ENCODE results near the gene BTLA.
"Not testable (repeated sequence)": the region's sequence is repeated elsewhere in the genome, so short reads cannot be mapped to it uniquely, and the experiment has no call there.

The BTLA gene

GRCh38 chr3:112504123-112504522 is 4.9 kb upstream of the BTLA start:
- ATAC-seq (ENCODE audit: low read depth) (peak; percentile 53), DNase-seq (ENCODE audit: low spot score in 2 of 2) (no peak)
- Mint-ChIP-seq H3K4me3 (peak overlapping the region; percentile 51), H3K9me3 (no peaks in the 10 kb centered on the region), H3K27me3 (no peaks in the 10 kb centered on the region), H3K4me1 (peaks cover 59% of the 10 kb centered on the region), H3K27ac (peak overlapping the region; percentile 92), H3K36me3 (no peaks in the 10 kb centered on the region)

- Mint-ChIP-seq H3K9me3 (no peaks in the 10 kb centered on the region), H3K4me3 (peak overlapping the region; percentile 51), H3K36me3 (no peaks in the 10 kb centered on the region), H3K4me1 (peaks cover 56% of the 10 kb centered on the region), H3K27ac (peak overlapping the region; percentile 92), H3K27me3 (no peaks in the 10 kb centered on the region)
- ATAC-seq (ENCODE audit: low read depth) (no peak), DNase-seq (ENCODE audit: low spot score in 2 of 2) (no peak)
Observed at GRCh38 chr3:112503304-112503972, 4.2 kb upstream of the BTLA start.

DNA sequence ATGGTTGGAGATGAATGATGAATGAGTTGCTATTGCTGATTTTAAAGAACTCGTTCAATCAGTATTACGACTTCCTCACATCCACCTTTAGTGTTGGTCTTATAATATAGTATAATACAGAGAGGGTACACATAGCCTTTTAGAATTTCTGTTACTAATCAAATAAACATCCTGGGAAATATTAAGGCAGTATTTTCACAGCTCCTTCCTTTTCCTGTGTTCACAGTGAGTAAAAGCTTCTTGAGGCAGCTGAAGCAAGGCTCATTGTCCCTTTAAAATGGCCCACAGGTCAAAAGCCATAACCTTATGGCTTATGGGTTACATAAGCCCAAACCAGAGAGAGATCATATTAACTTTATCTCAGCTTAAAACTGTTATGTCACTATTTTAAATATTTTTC is 1.3 kb upstream of the BTLA start:
- ATAC-seq (ENCODE audit: low read depth) (no peak), DNase-seq (ENCODE audit: low spot score in 2 of 2) (no peak)
- no peaks in the 10 kb centered on the region for H3K9me3 Mint-ChIP-seq
- H3K36me3 Mint-ChIP-seq = peaks cover 12% of the 10 kb centered on the region
- H3K27ac Mint-ChIP-seq = peak overlapping the region; percentile 98
- peaks cover 43% of the 10 kb centered on the region for H3K4me1 Mint-ChIP-seq
- H3K27me3 Mint-ChIP-seq = no peaks in the 10 kb centered on the region
- no peak overlapping the region for H3K4me3 Mint-ChIP-seq

DNA sequence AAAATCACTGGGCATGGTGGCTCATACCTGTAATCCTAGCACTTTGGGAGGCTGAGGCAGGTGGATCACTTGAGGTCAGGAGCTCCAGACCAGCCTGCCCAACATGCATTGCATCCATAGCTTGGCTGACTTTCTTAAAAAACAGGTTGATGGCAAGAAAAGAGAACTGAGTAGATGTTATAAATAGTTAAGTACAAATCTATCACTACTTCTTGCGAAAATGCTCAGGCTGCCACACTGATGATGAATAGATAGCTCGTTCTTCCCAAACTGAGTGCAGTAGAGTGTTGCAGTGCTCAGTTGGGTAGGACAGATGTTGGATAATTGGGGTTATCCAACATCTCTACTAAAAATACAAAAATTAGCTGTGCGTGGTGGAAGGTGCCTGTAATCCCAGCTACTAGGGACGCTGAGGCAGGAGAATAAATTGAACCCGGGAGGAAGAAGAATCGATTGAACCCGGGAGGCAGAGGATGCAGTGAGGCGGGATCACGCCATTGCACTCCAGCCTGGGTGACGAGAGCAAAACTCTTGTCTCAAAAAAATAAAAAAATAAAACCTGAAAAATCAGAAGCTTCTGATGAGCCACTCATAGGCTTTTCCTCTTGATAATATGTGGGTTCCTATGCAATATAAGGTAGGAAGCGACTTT is 1.2 kb downstream of the BTLA start:
- H3K4me1 Mint-ChIP-seq = peaks cover 28% of the 10 kb centered on the region

GRCh38 chr3:112496366-112497067 is 2.8 kb downstream of the BTLA start:
- peaks cover 41% of the 10 kb centered on the region for H3K4me1 Mint-ChIP-seq
- DNase-seq (ENCODE audit: low spot score in 2 of 2) = no peak
- H3K27me3 Mint-ChIP-seq = no peaks in the 10 kb centered on the region
- no peak for ATAC-seq (ENCODE audit: low read depth)
- peaks cover 33% of the 10 kb centered on the region for H3K36me3 Mint-ChIP-seq
- peak overlapping the region; percentile 89 for H3K4me3 Mint-ChIP-seq
- peaks cover 4% of the 10 kb centered on the region for H3K9me3 Mint-ChIP-seq
- peak overlapping the region; percentile 98 for H3K27ac Mint-ChIP-seq

More for the DNA sequence above, 1.2 kb downstream of the BTLA start:
- no peak for ATAC-seq (ENCODE audit: low read depth)
- peaks cover 4% of the 10 kb centered on the region for H3K9me3 Mint-ChIP-seq
- H3K27ac Mint-ChIP-seq = peak overlapping the region; percentile 98
- H3K36me3 Mint-ChIP-seq = peaks cover 24% of the 10 kb centered on the region
- no peak for DNase-seq (ENCODE audit: low spot score in 2 of 2)
- H3K4me3 Mint-ChIP-seq = peak overlapping the region; percentile 99
- no peaks in the 10 kb centered on the region for H3K27me3 Mint-ChIP-seq

DNA sequence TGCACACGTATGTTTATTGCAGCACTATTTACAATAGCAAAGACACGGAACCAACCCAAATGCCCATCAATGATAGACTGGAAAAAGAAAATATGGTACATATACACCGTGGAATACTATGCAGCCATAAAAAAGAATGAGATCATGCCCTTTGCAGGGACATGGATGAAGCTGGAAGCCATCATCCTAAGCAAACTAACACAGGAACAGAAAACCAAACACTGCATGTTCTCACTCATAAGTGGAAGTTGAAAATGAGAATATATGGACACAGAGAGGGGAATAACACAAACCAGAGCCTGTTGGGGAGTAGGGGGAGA is 4.9 kb downstream of the BTLA start:
- Mint-ChIP-seq H3K4me1 (peaks cover 49% of the 10 kb centered on the region), H3K4me3 (peak overlapping the region; percentile 74), H3K36me3 (peaks cover 41% of the 10 kb centered on the region), H3K27ac (peak overlapping the region; percentile 98)
- not testable (repeated sequence) for DNase-seq (ENCODE audit: low spot score in 2 of 2); H3K9me3 Mint-ChIP-seq; ATAC-seq (ENCODE audit: low read depth); H3K27me3 Mint-ChIP-seq

DNA sequence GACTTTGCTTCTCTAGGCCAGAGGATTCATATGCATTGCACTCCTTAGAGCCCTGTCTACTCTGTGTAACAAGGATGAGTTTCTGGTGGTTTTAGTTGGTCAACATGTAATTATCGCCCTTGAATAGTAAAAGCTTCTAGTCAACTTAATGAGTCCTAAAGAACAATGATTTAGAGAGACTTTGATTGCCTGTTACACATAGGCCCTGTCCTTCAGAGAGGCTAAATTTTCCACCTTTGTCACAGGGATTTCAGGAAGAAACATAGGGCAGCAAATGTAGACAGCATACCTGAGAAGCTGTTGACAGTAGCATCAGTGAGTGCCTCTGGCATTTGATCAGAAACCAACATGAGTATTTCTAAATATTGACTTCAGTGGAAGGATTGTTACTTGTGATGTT is 7.1 kb downstream of the BTLA start:
- Mint-ChIP-seq H3K27me3 (no peaks in the 10 kb centered on the region), H3K36me3 (peaks cover 50% of the 10 kb centered on the region), H3K27ac (peak overlapping the region; percentile 91), H3K9me3 (peaks cover 4% of the 10 kb centered on the region), H3K4me3 (peak overlapping the region; percentile 74), H3K4me1 (peaks cover 58% of the 10 kb centered on the region)
- DNase-seq (ENCODE audit: low spot score in 2 of 2) (no peak), ATAC-seq (ENCODE audit: low read depth) (no peak)

DNA sequence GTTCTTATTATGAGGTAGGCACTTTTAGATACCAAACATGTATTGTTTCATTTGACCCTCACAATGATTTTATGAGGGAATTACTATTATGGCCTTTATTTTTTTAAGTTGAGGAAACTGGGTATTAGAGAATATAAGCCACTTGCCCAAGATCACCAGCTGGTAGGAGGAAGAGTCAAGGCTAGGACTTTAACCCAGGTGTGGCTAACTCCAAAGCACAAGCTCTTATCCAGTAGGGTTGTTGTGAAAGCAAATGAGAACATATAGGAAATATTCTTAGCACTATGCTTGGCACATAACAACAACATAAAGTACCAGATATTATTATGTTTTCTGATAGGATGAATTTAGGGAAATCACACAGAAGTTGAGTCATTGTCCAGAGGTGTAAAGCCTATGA is 7.9 kb downstream of the BTLA start:
- peak overlapping the region; percentile 67 for H3K4me3 Mint-ChIP-seq
- H3K27ac Mint-ChIP-seq = peak overlapping the region; percentile 91
- peaks cover 46% of the 10 kb centered on the region for H3K36me3 Mint-ChIP-seq
- no peaks in the 10 kb centered on the region for H3K27me3 Mint-ChIP-seq
- ATAC-seq (ENCODE audit: low read depth) (no peak), DNase-seq (ENCODE audit: low spot score in 2 of 2) (no peak)
- peaks cover 57% of the 10 kb centered on the region for H3K4me1 Mint-ChIP-seq
- H3K9me3 Mint-ChIP-seq = peaks cover 4% of the 10 kb centered on the region

- ATAC-seq (ENCODE audit: low read depth) (peak; percentile 44), DNase-seq (ENCODE audit: low spot score in 2 of 2) (no peak)
- H3K36me3 Mint-ChIP-seq = peaks cover 41% of the 10 kb centered on the region
- peaks cover 50% of the 10 kb centered on the region for H3K4me1 Mint-ChIP-seq
- H3K27ac Mint-ChIP-seq = peak overlapping the region; percentile 91
- no peaks in the 10 kb centered on the region for H3K27me3 Mint-ChIP-seq
- peak overlapping the region; percentile 71 for H3K4me3 Mint-ChIP-seq
- H3K9me3 Mint-ChIP-seq = peaks cover 4% of the 10 kb centered on the region
Observed at GRCh38 chr3:112489674-112490479, 9.4 kb downstream of the BTLA start.

DNA sequence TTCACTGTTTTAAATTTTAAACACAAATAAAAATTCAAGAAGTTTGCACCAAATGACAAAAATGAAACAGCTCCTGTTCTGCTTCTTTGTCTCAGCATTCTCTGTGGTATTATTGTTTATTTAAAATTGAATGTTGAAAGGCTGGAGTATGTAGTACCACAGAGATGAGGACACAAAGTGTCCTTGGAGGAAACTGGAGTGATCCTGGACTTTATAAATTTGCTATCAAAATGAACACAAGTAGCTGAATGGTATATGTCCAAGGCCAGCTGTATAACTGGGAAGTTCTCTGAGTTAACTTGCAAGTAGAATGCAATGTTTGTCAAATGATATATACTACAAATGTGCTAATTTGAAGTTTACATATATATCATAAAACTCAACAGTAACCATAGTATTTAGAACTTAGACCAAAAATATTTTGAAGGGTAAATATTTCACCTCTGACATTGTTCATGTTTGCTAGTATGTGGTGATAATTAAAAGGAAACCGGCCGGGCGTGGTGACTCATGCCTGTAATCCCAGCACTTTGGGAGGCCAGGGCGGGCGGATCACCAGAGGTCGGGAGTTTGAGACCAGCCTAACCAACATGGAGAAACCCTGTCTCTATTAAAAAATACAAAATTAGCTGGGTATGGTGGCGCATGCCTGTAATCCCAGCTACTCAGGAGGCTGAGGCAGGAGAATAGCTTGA is 12.3 kb downstream of the BTLA start:
- no peak for ATAC-seq (ENCODE audit: low read depth)
- Mint-ChIP-seq H3K27ac (no peak overlapping the region), H3K9me3 (no peaks in the 10 kb centered on the region), H3K4me3 (no peak overlapping the region), H3K4me1 (peaks cover 51% of the 10 kb centered on the region), H3K36me3 (peaks cover 38% of the 10 kb centered on the region), H3K27me3 (no peaks in the 10 kb centered on the region)
- DNase-seq (ENCODE audit: low spot score in 2 of 2) = no peak

- no peaks in the 10 kb centered on the region for H3K9me3 Mint-ChIP-seq
- peak overlapping the region; percentile 76 for H3K27ac Mint-ChIP-seq
- peak overlapping the region; percentile 19 for H3K4me3 Mint-ChIP-seq
- ATAC-seq (ENCODE audit: low read depth) = no peak
- H3K27me3 Mint-ChIP-seq = no peaks in the 10 kb centered on the region
- peaks cover 54% of the 10 kb centered on the region for H3K4me1 Mint-ChIP-seq
- peaks cover 51% of the 10 kb centered on the region for H3K36me3 Mint-ChIP-seq
- DNase-seq (ENCODE audit: low spot score in 2 of 2) = no peak
Observed at GRCh38 chr3:112484352-112484751, 14.9 kb downstream of the BTLA start.

DNA sequence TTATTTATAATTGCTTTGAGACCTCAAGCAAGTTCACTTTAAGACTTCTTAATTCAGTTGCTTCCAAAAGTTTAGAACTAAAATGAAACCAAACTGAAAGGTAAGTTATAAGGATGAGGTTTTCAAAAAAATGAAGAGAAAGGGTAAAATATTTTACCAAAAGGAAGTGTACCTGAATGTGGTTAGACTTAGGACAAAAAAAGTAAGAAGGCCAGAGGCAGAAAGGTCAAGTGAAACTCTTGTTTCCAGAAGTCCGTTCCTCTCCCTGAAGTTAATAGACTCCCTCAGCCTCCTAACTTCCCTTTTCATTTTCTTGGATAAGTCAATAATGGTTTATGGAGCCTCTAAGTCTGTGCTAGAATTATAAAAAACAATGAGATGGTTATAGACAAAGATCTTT is 16.6 kb downstream of the BTLA start:
- ATAC-seq (ENCODE audit: low read depth) (no peak), DNase-seq (ENCODE audit: low spot score in 2 of 2) (no peak)
- Mint-ChIP-seq H3K9me3 (no peaks in the 10 kb centered on the region), H3K27me3 (no peaks in the 10 kb centered on the region), H3K4me1 (peaks cover 48% of the 10 kb centered on the region), H3K4me3 (peak overlapping the region; percentile 24), H3K27ac (peak overlapping the region; percentile 76), H3K36me3 (peaks cover 51% of the 10 kb centered on the region)

- H3K36me3 Mint-ChIP-seq = peaks cover 60% of the 10 kb centered on the region
- peaks cover 48% of the 10 kb centered on the region for H3K4me1 Mint-ChIP-seq
- DNase-seq (ENCODE audit: low spot score in 2 of 2) (no peak), ATAC-seq (ENCODE audit: low read depth) (no peak)
- H3K27ac Mint-ChIP-seq = peak overlapping the region; percentile 76
- no peaks in the 10 kb centered on the region for H3K9me3 Mint-ChIP-seq
- no peak overlapping the region for H3K4me3 Mint-ChIP-seq
- H3K27me3 Mint-ChIP-seq = no peaks in the 10 kb centered on the region
Observed at GRCh38 chr3:112481302-112481721, 18.0 kb downstream of the BTLA start.

Data from memory B cell (primary cell).